T-helper 2 cell treated with Interferon-gamma antibody and Interleukin-4, amounts not matched to agents 100 ng/mL and 5 ng/mL, for 36 hours (primary cell): ENCODE results near the gene CEP85L. TPM values are rescaled to one million over a fixed set of nuclear protein-coding genes. Genes with fewer than 3 reads are reported as not detected.

Experiments
- intact Hi-C: fragments of 100-400 bp; cut with micrococcal nuclease; formaldehyde crosslinking; loops from one replicate; pipeline ENCODE4 v1.15.1; 2023
- total RNA-seq: library from RNA; stranded (reverse); gene quantifications from 2 replicates; pipeline ENCODE4 v1.2.3, GENCODE V29; 2022

Gene CEP85L
- total RNA-seq, 1 donor from 2014 or later: 41.2 TPM

DNA sequence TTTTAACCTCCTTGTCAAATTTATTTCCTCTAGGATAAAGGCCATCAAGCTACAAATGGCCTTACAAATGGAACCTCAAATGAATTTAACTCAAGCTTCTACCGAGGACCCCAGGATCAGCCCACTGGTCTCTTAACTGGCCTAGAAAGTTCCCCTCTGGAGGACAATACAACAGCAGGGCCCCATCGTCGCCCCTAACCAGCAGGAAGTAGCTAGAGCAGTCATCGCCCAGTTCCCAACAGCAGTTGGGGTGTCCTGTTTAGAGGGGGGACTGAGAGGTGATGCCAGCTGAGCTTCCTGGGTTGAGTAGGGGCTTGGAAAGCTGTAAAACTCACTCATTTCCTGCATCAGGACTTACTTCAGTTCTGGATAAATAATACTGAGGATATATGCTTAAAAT, 25.6 kb downstream of the CEP85L start:
- intact Hi-C loops: no loop called here

DNA sequence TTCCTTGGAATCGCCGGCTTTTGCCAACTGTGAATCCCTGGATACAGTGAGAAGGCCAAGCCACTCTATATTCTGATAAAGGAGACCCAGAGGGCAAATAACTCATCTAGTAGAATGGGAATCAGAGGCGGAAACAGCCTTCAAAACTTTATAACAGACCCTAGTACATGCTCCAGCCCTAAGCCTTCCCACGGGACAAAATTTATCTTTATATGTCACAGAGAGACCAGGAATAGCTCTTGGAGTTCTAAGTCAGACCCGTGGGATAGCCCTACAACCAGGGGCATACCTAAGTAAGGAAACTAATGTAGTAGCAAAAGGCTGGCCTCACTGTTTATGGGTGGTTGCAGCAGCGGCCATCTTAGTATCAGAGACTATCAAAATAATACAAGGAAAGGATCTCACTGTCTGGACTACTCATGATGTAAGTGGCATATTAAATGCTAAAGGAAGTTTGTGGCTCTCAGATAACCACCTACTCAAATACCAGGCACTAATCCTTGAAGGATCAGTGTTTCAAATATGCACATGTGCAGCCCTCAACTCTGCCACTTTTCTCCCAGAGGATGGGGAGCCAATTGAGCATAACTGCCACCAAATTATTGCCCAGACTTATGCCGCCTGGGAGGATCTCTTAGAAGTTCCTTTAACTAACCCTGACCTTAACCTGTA, 29.5 kb downstream of the CEP85L start:
- intact Hi-C loops: no loop called here

DNA sequence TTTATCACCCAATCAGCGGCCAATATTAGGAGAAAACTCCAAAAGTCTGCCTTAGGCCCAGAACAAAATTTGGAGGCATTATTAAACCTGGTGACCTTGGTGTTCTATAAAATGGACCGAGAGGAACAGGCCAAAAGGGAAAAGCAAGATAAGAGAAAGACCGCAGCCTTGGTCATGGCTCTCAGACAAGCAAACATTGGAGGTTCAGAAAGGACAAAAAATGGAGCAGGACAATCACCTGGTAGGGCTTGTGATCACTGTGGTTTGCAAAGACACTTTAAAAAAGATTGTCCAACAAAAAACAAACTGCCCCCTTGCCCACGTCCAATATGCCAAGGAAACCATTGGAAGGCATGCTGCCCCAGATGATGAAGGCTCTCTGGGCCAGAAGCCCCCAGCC, 31.2 kb downstream of the CEP85L start:
- intact Hi-C loops: no loop called here

DNA sequence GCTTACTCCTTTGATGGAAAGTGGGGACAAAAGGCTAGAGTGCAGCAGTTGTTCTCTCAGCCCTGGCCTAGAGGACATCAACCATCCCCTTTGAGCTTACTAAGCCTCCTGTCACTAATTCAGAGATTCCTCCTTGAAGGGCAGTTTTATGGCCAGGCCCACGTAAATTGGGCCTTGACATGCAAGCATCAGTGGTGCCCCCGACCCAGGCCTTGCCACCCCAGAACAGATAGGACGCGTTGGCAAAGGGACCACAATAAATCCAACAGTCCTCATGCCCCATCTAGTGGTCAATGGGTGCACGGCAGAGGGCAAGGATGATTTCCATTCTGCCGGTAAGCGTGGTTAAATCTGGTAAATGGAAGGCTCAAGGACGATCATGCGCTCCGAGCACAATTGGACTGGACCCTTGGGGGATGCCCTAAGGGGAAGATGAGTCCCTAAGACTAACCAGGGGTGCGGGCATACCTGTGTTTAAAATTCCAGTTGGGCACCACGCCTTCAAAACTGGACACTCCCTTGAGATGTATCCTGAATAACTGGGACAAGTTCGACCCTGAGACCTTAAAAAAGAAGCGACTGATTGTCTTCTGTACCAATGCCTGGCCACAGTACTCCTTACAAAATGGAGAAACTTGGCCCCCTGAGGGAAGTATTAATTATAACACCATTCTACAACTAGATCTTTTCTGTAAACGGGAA, 32.6 kb downstream of the CEP85L start:
- intact Hi-C loops: loop anchor here (1.0 to 2.0 kb wide), 3 partner anchors 54 to 644 kb away; no protein-coding TSS in a partner anchor

- intact Hi-C loops: no loop called here
These were observed 34.0 kb downstream of the CEP85L start for GRCh38 chr6:118617417-118617816.

DNA sequence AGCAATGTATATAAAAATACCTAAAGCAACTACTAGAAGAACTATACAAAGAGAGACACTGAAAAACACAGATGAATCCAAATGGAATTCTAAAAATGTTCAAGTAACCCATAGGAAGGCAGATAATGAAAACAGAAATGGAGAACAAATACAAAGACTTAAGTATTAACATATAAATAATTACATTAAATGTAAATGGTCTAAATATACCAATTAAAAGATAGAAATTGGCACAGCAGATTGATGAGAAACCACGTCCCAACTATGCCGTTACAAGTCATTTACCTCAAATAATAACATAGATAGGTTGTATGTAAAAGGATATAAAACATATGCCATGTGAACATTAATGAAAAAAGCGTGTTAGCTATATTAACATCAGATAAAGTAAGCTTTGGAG, 40.1 kb downstream of the CEP85L start:
- intact Hi-C loops: no loop called here

DNA sequence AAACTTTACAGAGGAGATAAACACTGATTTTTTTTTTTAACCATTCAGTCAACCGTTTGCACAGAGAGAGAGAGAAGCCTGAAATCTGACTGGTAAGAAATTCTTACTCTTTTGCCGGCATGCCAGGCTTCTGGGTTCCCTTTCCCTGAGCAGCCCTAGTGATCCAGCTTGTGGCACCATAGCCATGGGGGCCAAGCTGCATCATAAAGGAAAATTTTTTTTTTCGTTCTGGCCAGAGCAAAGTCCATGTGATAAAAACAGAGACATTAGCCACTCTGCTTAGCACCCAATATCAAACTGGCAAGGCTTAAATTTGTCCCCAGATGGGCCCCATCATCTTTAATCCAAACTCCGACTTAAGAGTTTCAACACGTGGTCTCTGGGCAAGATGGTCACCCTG, 44.5 kb downstream of the CEP85L start:
- intact Hi-C loops: no loop called here

DNA sequence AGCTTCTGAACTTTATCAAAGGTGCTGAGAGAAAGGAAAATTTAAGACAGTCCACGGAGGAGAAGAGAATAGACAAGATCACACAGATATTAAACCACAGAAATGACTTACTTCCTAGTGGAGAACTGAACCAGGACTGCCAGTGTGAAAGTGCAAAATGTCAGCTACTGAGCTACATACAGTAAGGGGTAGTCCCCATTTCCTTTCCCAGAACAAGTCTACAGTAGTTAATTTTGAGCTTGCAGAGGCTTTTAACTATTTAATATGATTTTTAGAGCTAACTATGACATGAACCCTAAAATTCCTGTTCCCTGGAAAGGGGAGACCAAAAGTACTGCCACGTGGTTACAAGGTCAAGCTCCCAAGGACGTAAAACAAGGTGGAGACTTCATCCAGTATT, 45.1 kb downstream of the CEP85L start:
- intact Hi-C loops: no loop called here

DNA sequence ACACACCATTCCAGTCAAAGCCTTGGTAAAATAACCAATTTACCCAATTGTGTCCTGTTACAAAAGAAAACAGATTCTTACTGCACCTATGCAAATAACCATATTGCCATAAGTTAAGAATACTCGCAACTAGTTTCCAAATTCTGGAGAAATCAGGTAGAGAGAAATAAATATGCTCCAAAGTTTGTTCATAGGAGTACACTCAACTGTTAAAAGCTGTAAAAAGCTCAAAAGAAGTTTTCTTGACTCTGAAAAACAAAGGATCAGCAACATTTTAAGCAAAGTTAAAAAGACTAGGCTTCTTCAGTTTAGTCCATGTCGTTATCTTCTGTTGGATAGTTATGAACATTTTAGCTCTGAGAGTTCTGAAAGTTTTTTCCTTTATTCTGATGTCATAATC, 48.0 kb downstream of the CEP85L start:
- intact Hi-C loops: no loop called here

- intact Hi-C loops: no loop called here
These were observed 49.1 kb downstream of the CEP85L start for GRCh38 chr6:118602300-118602699.

DNA sequence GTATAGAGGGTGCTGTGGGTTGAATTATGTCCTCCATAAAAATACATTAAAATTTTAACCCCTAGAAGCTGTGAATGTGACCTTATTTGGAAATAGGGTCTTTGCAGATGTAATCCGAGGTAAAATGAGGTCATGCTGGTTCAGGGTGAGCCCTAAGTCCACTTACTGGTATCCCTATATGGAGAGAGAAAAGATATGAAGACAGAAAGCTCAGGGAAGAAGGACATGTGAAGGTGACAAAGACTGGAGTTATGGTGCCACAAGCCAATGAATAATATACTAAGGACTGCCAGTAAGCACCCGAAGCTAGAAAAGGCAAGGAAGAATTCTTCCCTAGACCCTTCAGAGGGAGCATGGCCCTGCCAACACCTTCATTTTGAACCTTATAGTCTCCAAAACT, 53.1 kb downstream of the CEP85L start:
- intact Hi-C loops: no loop called here

DNA sequence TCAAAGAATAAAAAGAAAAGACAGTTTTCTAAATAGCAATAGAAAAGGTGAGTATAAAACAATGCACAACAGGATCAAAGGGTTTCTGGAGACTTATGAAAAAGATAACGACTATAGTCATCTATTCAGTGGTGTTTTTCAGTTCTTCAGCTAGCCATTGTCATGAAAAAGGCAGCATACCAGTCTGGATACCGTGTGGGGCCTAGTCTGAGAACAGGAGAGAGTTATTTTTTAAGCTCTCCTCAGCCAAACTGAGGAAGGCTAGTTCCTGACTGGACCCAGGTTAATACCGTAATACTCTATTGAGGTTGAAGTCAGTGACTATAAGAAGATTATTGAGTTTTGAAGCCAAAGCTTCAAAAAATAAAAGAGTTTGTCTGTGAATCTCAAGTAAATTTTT, 53.8 kb downstream of the CEP85L start:
- intact Hi-C loops: no loop called here

DNA sequence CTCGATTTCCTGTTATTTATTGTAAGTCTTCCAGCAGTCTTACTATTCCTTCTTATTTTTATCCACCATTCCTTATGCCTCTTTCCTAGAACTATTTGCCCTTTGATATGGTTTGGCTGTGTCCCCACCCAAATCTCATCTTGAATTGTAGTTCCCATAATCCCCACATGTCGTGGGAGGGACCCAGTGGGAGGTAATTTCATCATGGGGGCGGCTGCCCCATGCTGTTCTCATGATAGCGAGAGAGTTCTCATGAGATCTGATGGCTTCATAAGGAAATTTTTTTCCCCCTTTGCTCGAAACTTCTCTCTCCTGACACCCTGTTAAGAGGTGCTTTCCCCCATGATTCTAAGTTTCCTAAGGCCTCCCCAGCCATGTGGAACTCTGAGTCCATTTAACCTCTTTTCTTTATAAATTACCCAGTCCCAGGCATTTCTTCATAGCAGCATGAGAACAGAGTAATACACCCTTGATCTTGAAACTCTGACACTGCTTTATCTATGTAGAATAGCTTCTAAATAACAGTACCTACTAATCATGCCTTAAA, 54.5 kb downstream of the CEP85L start:
- intact Hi-C loops: no loop called here

DNA sequence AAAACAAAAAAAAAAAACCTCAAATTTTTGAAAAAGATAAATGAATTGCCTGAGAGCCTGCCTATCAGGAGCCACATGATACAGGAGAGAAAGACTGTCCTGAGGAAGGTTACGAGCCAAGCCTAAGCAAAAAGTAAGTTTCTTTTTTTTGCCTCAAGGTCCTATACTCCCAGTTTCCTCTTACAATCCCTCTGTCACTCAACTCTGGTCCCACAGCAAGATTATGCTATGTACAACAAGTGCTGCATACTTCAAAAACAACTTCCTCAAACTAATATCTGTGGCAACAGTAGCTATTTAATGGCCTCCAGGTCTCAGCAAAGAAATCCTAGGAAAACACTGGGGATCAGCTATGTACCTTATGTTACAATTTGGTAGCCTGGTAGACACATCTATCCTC, 56.5 kb downstream of the CEP85L start:
- intact Hi-C loops: no loop called here

DNA sequence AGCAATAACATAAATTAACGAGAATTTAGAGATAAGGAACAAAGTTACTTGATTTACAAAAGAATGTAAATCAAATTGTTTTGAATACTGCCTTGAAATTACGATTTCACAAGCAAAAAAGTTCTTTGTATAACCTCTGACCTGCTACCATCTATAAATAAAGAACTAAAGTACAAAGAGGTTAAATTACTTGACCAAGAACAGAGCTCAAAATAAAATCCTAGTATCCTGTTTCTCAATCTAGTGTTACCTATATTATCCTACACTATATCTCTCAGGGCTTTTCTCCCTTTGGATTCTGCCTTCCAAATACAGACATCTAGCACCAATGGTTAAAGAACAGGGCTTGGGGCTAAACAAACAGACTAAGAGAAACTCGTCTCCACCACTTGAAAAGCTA, 59.5 kb downstream of the CEP85L start:
- intact Hi-C loops: no loop called here

DNA sequence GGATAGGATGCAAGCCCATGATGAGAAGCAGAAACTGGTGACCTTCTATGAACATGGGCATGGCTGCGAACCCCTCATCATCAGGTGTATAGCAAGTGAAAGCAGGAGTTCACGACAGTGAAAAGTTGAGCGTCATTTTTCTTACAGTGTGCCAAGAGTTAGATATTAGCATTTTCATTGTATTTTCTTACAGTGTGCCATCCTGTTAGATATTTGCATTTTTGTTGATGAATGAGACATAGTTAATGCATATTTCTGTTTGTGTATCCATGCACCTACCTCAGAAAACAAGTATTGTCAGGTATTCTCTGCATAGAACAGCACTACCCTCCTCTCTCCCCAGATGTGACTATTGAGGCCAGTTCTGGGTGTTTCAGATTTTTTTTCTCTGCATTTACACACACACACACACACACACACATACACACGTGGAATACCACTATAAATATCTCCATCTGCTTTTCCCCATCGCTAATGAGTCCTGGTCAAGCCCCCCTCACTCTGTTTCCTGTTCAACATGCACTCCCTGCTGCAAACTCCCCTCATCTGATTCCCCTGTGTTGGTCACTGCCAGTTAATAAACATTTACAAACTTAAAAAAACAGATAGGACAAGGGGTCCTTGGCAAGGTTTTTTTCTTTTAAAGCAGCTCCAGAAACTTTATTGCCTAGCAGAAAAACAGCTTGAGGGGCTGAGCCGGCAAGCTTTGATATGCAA, 61.6 kb downstream of the CEP85L start:
- intact Hi-C loops: no loop called here

GRCh38 chr6:118589186-118589585, 62.2 kb downstream of the CEP85L start:
- intact Hi-C loops: no loop called here

DNA sequence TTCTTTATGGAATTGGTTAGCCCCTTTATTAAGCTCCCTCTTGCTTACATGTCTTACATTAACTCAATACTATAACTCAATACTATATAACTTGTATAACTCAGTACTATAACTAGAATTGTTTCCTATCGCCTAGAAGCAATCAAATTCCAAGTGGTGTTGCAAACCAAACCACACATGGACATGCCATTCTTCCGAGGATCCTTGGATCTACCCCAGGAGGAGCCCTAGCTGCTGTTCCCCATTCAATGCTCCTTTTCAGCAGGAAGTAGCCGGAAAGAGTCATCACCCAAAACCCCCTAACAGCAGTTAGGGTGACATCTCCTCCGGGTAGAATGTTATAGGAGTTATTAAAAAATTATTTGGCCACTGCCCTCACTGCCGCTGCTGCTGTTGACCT, 62.8 kb downstream of the CEP85L start:
- intact Hi-C loops: no loop called here

DNA sequence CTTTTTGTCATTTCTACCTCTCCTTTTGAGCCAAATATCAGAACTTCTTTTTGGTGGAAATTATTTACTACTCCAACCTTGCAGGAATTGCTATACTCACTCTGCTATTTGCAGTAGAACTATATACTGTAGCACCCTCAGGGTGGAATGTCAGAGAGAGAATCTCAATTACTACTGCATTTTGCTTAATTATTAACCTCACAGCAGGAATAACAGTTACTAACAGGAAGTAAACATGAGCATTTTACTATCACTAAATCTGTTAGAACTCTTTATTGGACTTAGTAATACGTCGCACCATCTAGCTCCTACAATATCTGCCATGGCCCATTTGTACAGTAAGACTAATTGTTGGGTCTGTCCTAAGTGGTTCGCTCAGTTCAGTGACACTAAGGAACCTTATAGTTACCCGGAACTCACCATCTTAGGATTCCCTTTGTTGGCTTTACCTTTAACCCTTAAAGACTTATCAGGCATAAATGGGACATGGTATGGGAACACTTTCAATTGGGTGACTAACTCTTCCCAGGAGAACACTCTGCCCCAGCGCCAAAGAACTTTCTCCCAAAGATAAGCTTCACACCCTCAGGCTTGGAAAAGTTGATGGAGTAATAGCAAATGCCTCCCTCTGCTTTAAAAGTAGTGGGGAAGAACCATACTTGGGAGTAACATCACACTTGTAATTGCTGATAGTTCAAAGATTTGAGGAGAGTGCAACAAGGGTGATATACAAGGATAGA, 64.5 kb downstream of the CEP85L start:
- intact Hi-C loops: no loop called here

DNA sequence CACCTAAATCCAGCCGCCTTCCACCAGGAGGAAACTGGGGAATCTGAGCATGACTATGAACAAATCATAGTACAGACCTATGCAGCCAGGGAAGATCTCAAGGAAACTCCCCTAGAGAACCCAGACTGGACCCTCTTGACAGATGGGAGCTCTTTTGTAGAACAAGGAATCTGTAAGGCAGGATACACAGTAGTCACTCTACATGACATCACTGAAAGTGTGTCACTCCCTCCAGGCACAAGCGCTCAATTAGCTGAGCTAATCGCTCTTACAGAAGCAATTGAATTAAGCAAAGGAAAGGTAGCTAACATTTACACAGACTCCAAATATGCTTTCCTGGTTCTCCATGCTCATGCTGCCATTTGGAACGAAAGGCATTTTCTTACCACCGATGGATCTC, 66.5 kb downstream of the CEP85L start:
- intact Hi-C loops: no loop called here

- intact Hi-C loops: no loop called here
These were observed 69.9 kb downstream of the CEP85L start for GRCh38 chr6:118581489-118581959.
